Trophoblast cell (in vitro differentiated cells and primary cell): ENCODE results near the gene REEP3.

Experiments used
- DNase-seq, 2 donors: peaks; one replicate each; pipeline ENCODE4 v3.0.0-alpha.2; 2016
- H2AFZ ChIP-seq: 2 replicates; pipeline ENCODE4 v1.6.1; 2013; ENCODE audit warnings: low read length, moderate library complexity, mild to moderate bottlenecking; ENCODE audit not compliant: insufficient read depth, poor library complexity
- H2AK5ac ChIP-seq: 2 replicates; pipeline ENCODE4 v1.6.1; 2013; ENCODE audit warnings: mild to moderate bottlenecking, low read length
- H2BK120ac ChIP-seq: 2 replicates; pipeline ENCODE4 v1.6.1; 2013; ENCODE audit warnings: low read length, mild to moderate bottlenecking, moderate library complexity; ENCODE audit not compliant: insufficient read depth, poor library complexity
- H2BK12ac ChIP-seq: 2 replicates; pipeline ENCODE4 v1.6.1; 2013; ENCODE audit warnings: mild to moderate bottlenecking, low read length, moderate library complexity
- H2BK5ac ChIP-seq: 2 replicates; pipeline ENCODE4 v1.6.1; 2013; ENCODE audit warnings: low read length, low read depth, moderate library complexity, mild to moderate bottlenecking; ENCODE audit not compliant: poor library complexity
- H3K14ac ChIP-seq: 2 replicates; pipeline ENCODE4 v1.6.1; 2013; ENCODE audit warnings: mild to moderate bottlenecking, low read length
- H3K18ac ChIP-seq: 2 replicates; pipeline ENCODE4 v1.6.1; 2013; ENCODE audit warnings: mild to moderate bottlenecking, low read length
- H3K23ac ChIP-seq: 2 replicates; pipeline ENCODE4 v1.6.1; 2013; ENCODE audit warnings: low read length
- H3K27ac ChIP-seq: 2 replicates; pipeline ENCODE4 v1.5.1; 2013; ENCODE audit warnings: low read depth, mild to moderate bottlenecking, inconsistent platforms, low read length, moderate library complexity
- H3K27me3 ChIP-seq: 2 replicates; pipeline ENCODE4 v1.6.1; 2013; ENCODE audit warnings: inconsistent platforms, mild to moderate bottlenecking, low read length, moderate library complexity; ENCODE audit not compliant: insufficient read depth
- H3K36me3 ChIP-seq, 2 experiments: 1 replicate in 1 of 2; 2 replicates in 1 of 2; pipeline ENCODE4 v1.6.1; 2013; ENCODE audit warnings: low read length in 2 of 2, mild to moderate bottlenecking in 2 of 2, moderate library complexity in 1 of 2; ENCODE audit not compliant: insufficient read depth in 2 of 2, control insufficient read depth in 1 of 2
- H3K4ac ChIP-seq: 2 replicates; pipeline ENCODE4 v1.6.1; 2013; ENCODE audit warnings: low read depth, mild to moderate bottlenecking, low read length, moderate library complexity
- H3K4me1 ChIP-seq, 2 experiments: 1 replicate in 1 of 2; 2 replicates in 1 of 2; pipeline ENCODE4 v1.6.1; 2013; ENCODE audit warnings: low read length in 2 of 2, mild to moderate bottlenecking in 2 of 2, moderate library complexity in 1 of 2; ENCODE audit not compliant: insufficient read depth in 2 of 2, control insufficient read depth in 1 of 2
- H3K4me2 ChIP-seq: 2 replicates; pipeline ENCODE4 v1.6.1; 2013; ENCODE audit warnings: inconsistent platforms, mild to moderate bottlenecking, low read length, moderate library complexity
- H3K4me3 ChIP-seq: 2 replicates; pipeline ENCODE4 v1.5.1; 2013; ENCODE audit warnings: mild to moderate bottlenecking, low read depth, low read length, inconsistent platforms
- H3K79me1 ChIP-seq: one replicate; pipeline ENCODE4 v1.6.1; 2013; ENCODE audit warnings: low read length
- H3K79me2 ChIP-seq: 2 replicates; pipeline ENCODE4 v1.6.1; 2013; ENCODE audit warnings: low read length, mild to moderate bottlenecking; ENCODE audit not compliant: control insufficient read depth, insufficient read depth, poor library complexity
- H3K9ac ChIP-seq: 2 replicates; pipeline ENCODE4 v1.6.1; 2013; ENCODE audit warnings: mild to moderate bottlenecking, low read length
- H3K9me3 ChIP-seq: 2 replicates; pipeline ENCODE4 v1.6.1; 2013; ENCODE audit warnings: low read depth, mild to moderate bottlenecking, control low read depth, inconsistent platforms, low read length; ENCODE audit not compliant: insufficient read depth
- H4K12ac ChIP-seq: 2 replicates; pipeline ENCODE4 v1.6.1; 2013; ENCODE audit warnings: low read depth, mild to moderate bottlenecking, low read length, moderate library complexity
- H4K8ac ChIP-seq: 2 replicates; pipeline ENCODE4 v1.6.1; 2013; ENCODE audit warnings: low read depth, mild to moderate bottlenecking, low read length, moderate library complexity
- H4K91ac ChIP-seq: one replicate; pipeline ENCODE4 v1.6.1; 2013; ENCODE audit warnings: low read depth, mild to moderate bottlenecking, low read length, moderate library complexity
- WGBS: extraction: QIAGEN DNeasy Blood & Tissue Kit; methylation state at CpG from one replicate; pipeline ENCODE4 v1.1.7; 2013; ENCODE audit warnings: missing lambda C conversion rate; ENCODE audit not compliant: insufficient read length, insufficient coverage; ENCODE audit errors: extremely low coverage; 5-methylcytosine and 5-hydroxymethylcytosine counted together

The REEP3 gene

GRCh38 chr10:63578501-63578900 lies 57.3 kb downstream of the REEP3 start:
- no peaks in the 10 kb centered on the region for H3K79me1 ChIP-seq

DNA sequence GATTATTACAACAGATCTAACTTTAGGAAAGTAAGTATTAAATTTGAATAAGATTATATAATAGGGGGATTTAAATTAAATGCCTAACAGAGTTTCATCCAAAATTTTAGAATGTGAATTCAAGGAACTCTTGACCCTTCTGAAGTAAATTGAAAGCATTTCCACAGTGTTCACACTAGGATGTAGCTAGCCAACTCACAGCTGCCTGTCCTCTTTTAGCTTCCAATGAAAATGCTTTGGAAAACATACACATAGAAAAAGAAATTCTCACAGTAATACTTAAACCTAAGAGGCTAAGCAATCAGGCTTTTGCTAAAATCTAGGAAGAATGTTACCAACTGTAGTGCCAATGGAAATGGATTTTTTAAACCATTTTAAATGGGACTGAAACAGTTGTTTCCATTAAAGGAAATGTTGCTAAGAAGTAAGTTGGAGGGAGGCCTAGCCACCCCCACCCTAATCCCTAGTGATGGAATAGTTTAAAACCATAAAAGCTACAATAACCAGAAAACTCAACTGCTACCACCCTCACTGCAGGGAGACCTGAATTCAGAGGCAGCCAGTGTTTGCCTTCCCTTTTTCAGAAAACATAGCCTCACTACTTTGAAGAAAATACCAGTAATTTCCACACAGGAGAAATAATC lies 58.3 kb downstream of the REEP3 start:
- no peak for DNase-seq
- no peak overlapping the region for H4K12ac ChIP-seq
- no peak overlapping the region for H2AFZ ChIP-seq
- no peaks in the 10 kb centered on the region for H3K27me3 ChIP-seq
- H3K79me2 ChIP-seq, result no peaks in the 10 kb centered on the region
- no peak overlapping the region for H3K4me2 ChIP-seq
- no peak overlapping the region for H3K4me3 ChIP-seq
- peaks cover 2% of the 10 kb centered on the region in 2 experiments for H3K36me3 ChIP-seq
- no peaks in the 10 kb centered on the region for H3K4me1 ChIP-seq
- H2BK120ac ChIP-seq, result no peak overlapping the region
- H3K14ac ChIP-seq, result no peak overlapping the region
- no peak overlapping the region for H3K9ac ChIP-seq
- H3K18ac ChIP-seq, result no peak overlapping the region
- H4K8ac ChIP-seq, result no peak overlapping the region
- H3K9me3 ChIP-seq, result no peaks in the 10 kb centered on the region
- no peak overlapping the region for H2BK12ac ChIP-seq
- no peak overlapping the region for H2BK5ac ChIP-seq
- H3K4ac ChIP-seq, result no peak overlapping the region
- no peaks in the 10 kb centered on the region for H3K79me1 ChIP-seq
- no peak overlapping the region for H2AK5ac ChIP-seq
- no peak overlapping the region for H3K23ac ChIP-seq
- no peak overlapping the region for H4K91ac ChIP-seq
- H3K27ac ChIP-seq, result no peak overlapping the region

More at GRCh38 chr10:63578501-63578900, 57.3 kb downstream of the REEP3 start:
- Histone ChIP-seq H2BK120ac (no peak overlapping the region), H3K14ac (no peak overlapping the region), H3K9ac (no peak overlapping the region), H3K18ac (no peak overlapping the region), H2BK5ac (no peak overlapping the region), H4K8ac (no peak overlapping the region), H3K4me1 (no peaks in the 10 kb centered on the region), H3K36me3 (peaks cover 2% of the 10 kb centered on the region in 2 experiments), H2BK12ac (no peak overlapping the region), H4K91ac (no peak overlapping the region), H3K4me3 (no peak overlapping the region), H3K23ac (no peak overlapping the region), H3K4me2 (no peak overlapping the region), H3K4ac (no peak overlapping the region), H3K9me3 (no peaks in the 10 kb centered on the region), H4K12ac (no peak overlapping the region), H3K79me2 (no peaks in the 10 kb centered on the region), H3K27ac (no peak overlapping the region), H2AFZ (no peak overlapping the region), H3K27me3 (no peaks in the 10 kb centered on the region), H2AK5ac (no peak overlapping the region)
- no peak for DNase-seq
- no CpG with 5 or more reads among the region's 7 CpGs for WGBS

- no peak overlapping the region for H3K18ac ChIP-seq
- no peak overlapping the region for H2AFZ ChIP-seq
- no peak overlapping the region for H4K91ac ChIP-seq
- no peak overlapping the region for H3K4ac ChIP-seq
- no peak overlapping the region for H3K4me2 ChIP-seq
- no peak overlapping the region for H3K23ac ChIP-seq
- H3K36me3 ChIP-seq, result no peaks in the 10 kb centered on the region
- no peak overlapping the region for H2BK5ac ChIP-seq
- no peak overlapping the region for H3K27ac ChIP-seq
- H3K27me3 ChIP-seq, result no peaks in the 10 kb centered on the region
- H2BK12ac ChIP-seq, result no peak overlapping the region
- H3K4me1 ChIP-seq, result no peaks in the 10 kb centered on the region
- H4K12ac ChIP-seq, result no peak overlapping the region
- no peak overlapping the region for H2BK120ac ChIP-seq
- DNase-seq, result no peak
- H4K8ac ChIP-seq, result no peak overlapping the region
- no peak overlapping the region for H2AK5ac ChIP-seq
- no peaks in the 10 kb centered on the region for H3K79me1 ChIP-seq
- H3K4me3 ChIP-seq, result no peak overlapping the region
- no peaks in the 10 kb centered on the region for H3K79me2 ChIP-seq
- no peaks in the 10 kb centered on the region for H3K9me3 ChIP-seq
- WGBS, result no CpG with 5 or more reads among the region's 8 CpGs
- H3K9ac ChIP-seq, result no peak overlapping the region
- H3K14ac ChIP-seq, result no peak overlapping the region
Measured at GRCh38 chr10:63582690-63583089, 61.5 kb downstream of the REEP3 start.

DNA sequence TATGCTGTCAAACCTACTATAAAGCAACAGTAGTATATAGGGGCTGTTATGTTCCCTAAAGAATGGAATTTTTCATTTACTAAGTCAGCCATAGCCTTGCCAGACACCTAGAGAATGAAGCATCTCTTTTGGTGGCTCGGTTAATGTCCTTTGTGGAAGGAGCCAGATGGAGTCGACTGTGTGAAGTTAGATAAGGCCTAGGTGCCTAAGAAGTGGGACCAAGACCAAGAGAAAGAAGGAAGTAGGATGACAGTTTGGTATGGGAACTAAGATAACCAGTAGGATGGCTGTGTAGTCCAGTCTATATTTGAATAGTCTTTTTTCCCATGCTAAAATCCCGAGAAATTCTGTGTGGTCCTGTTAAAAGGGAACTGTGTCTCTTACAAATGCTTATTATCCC lies 62.2 kb downstream of the REEP3 start:
- Histone ChIP-seq H2AK5ac (no peak overlapping the region), H2BK120ac (no peak overlapping the region), H3K18ac (no peak overlapping the region), H4K12ac (no peak overlapping the region), H2AFZ (no peak overlapping the region), H4K8ac (no peak overlapping the region), H4K91ac (no peak overlapping the region), H3K36me3 (no peaks in the 10 kb centered on the region), H3K4me3 (no peak overlapping the region), H3K23ac (no peak overlapping the region), H3K4ac (no peak overlapping the region), H3K79me2 (no peaks in the 10 kb centered on the region), H3K9ac (no peak overlapping the region), H3K27ac (no peak overlapping the region), H3K4me2 (no peak overlapping the region), H3K9me3 (no peaks in the 10 kb centered on the region), H2BK5ac (no peak overlapping the region), H3K27me3 (no peaks in the 10 kb centered on the region), H2BK12ac (no peak overlapping the region), H3K14ac (no peak overlapping the region), H3K4me1 (no peaks in the 10 kb centered on the region), H3K79me1 (no peaks in the 10 kb centered on the region)
- no peak for DNase-seq
- WGBS, result no CpG with 5 or more reads among the region's 3 CpGs
